GM18909 (cell line): ENCODE data around the gene RNF123.

Experiments used
- ATAC-seq: cut with Tn5 transposase; IDR thresholded peaks from one replicate; pipeline ENCODE4 v1.9.1; 2021; ENCODE audit warnings: mild to moderate bottlenecking; ENCODE audit not compliant: unreplicated experiment, poor library complexity

The RNF123 gene

GRCh38 chr3:49689046-49689907, at the start of gene RNF123, which contains the start of gene MST1:
TSS of gene RNF123 (plus strand) at chr3:49689557. CDS start at chr3:49691166, 1,609 bp downstream.
TSS of gene MST1 (minus strand) at chr3:49689474. CDS start at chr3:49688691, 783 bp downstream.
- peak; percentile 60 for ATAC-seq

DNA sequence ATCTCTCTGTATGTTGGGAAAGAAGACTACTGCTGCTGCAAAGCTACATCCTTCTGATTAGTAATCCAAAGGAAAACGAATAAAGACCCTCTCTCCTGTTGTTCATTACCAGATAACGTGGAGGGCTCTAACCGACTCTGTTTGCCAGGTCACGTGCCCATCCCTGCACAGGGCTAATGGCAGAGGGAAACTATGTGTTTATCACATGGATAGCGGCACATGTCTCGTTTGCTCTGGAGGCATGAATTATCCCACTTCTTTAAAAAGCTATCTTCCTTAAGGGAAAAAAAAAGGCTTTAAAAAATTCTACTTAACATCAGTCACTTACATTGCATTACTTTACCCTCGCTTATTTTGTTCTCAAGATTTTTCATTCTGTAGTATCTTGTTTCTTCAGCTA, 48.1 kb upstream of the RNF123 start:
- ATAC-seq: no peak

GRCh38 chr3:49641921-49642707, 47.2 kb upstream of the RNF123 start:
- ATAC-seq: no peak

DNA sequence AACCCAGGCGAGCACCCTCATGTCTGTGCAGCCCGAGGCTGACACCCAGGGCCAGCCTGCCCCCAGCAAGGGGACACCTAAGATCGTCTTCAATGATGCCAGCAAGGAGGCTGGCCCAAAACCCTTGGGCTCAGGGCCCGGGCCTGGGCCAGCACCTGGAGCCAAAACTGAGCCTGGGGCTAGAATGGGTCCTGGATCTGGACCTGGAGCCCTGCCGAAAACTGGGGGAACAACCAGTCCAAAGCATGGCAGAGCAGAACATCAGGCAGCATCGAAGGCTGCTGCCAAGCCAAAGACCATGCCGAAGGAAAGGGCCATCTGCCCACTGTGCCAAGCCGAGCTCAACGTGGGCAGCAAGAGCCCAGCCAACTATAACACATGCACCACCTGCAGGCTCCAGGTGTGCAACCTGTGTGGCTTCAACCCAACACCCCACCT, 46.6 kb upstream of the RNF123 start:
- ATAC-seq: no peak

- no peak for ATAC-seq
Measured at GRCh38 chr3:49644684-49645083, 44.7 kb upstream of the RNF123 start.

DNA sequence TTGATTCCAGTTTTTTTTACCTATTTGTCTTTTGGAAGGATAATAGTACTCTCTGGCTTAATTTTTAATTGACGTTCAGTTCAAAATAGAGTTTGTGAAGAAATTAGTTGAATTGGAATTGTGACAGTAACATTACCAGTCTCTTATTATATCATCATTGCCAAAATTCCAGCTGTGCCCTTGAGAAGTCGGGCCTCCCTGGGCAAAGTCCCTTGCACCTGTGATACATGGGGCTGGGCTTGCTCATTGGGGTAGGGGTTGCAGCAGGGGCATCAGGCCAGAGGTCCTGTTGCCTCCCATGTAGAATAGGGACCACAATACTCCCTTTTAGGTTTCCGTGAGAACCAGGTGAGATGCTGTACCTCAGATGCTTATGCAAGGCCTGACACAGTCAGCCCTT, 43.1 kb upstream of the RNF123 start:
- ATAC-seq: no peak

- ATAC-seq: no peak
Measured at GRCh38 chr3:49647741-49648140, 41.6 kb upstream of the RNF123 start.

GRCh38 chr3:49648354-49649019, 40.9 kb upstream of the RNF123 start:
- ATAC-seq: no peak

- ATAC-seq: no peak
Measured at GRCh38 chr3:49649576-49649975, 39.8 kb upstream of the RNF123 start.

DNA sequence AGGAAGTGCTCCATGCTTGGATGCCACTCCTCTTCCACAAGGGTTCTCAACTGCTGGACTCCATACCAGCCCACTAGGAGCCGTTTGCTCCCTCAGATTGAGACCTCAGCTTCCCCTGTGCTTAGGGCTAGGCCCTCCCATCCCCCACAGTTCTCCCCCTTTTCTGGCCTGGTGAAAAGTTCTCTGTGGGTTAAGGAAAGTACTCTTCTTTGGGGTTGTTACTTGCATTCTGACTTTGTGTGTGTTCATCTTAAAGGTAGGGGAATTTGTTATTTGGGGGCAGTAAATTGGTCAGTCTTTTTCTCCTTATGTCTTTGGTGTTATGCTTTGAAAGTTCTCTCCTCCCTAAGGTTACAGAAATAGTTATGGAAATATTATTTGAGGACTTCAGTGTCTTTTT, 39.2 kb upstream of the RNF123 start:
- ATAC-seq: no peak

- ATAC-seq: no peak
Measured at GRCh38 chr3:49650637-49651036, 38.7 kb upstream of the RNF123 start.

DNA sequence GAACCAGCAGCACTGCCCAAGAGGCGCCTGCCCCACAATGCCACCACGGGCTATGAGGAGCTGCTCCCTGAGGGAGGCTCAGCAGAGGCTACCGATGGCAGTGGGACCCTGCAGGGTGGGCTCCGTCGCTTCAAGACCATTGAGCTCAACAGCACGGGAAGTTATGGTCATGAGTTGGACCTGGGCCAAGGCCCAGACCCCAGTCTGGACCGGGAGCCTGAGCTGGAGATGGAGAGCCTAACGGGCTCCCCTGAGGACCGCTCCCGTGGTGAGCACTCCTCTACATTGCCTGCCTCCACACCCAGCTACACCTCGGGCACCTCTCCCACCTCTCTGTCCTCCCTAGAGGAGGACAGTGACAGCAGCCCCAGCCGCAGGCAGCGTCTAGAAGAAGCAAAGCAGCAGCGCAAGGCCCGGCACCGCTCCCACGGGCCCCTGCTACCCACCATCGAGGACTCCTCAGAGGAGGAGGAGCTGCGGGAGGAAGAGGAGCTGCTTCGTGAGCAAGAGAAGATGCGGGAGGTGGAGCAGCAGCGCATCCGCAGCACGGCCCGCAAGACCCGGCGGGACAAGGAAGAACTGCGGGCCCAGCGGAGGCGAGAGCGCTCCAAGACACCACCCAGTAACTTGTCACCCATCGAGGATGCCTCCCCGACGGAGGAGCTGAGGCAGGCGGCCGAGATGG, 37.0 kb upstream of the RNF123 start:
- no peak for ATAC-seq

- ATAC-seq: no peak
Measured at GRCh38 chr3:49652903-49653415, 36.4 kb upstream of the RNF123 start.

GRCh38 chr3:49653621-49654020, 35.7 kb upstream of the RNF123 start:
- no peak for ATAC-seq

DNA sequence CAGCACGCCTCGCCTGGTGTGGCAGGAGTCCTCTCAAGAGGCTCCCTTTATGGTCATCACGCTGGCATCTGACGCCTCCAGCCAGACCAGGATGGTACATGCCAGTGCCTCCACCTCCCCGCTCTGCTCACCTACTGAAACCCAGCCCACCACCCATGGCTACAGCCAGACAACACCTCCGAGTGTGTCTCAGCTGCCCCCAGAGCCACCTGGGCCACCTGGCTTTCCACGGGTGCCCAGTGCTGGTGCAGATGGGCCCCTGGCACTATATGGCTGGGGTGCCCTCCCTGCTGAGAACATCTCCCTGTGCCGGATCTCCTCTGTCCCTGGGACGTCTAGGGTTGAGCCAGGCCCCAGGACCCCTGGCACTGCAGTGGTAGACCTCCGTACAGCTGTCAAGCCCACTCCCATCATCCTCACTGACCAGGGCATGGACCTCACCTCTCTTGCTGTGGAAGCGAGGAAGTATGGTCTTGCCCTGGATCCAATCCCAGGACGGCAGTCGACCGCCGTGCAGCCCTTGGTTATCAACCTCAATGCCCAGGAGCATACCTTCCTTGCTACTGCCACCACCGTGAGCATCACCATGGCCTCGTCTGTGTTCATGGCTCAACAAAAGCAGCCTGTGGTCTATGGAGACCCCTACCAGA, 35.1 kb upstream of the RNF123 start:
- ATAC-seq: no peak

DNA sequence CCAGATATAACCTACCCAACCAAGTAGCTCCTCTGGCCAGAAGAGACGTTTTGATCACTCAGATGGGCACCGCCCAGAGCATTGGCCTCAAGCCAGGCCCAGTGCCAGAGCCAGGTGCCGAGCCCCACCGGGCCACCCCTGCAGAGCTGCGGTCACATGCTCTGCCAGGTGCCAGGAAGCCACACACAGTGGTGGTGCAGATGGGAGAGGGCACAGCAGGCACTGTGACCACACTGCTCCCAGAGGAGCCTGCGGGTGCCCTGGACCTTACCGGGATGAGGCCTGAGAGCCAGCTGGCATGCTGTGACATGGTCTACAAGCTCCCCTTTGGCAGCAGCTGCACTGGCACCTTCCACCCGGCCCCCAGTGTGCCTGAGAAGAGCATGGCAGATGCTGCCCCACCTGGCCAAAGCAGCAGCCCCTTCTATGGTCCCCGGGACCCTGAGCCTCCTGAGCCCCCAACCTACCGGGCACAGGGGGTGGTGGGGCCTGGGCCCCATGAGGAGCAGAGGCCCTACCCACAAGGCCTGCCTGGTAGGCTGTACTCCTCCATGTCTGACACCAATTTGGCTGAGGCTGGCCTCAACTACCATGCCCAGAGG, 34.3 kb upstream of the RNF123 start:
- no peak for ATAC-seq

- no peak for ATAC-seq
Measured at GRCh38 chr3:49655731-49656285, 33.5 kb upstream of the RNF123 start.

DNA sequence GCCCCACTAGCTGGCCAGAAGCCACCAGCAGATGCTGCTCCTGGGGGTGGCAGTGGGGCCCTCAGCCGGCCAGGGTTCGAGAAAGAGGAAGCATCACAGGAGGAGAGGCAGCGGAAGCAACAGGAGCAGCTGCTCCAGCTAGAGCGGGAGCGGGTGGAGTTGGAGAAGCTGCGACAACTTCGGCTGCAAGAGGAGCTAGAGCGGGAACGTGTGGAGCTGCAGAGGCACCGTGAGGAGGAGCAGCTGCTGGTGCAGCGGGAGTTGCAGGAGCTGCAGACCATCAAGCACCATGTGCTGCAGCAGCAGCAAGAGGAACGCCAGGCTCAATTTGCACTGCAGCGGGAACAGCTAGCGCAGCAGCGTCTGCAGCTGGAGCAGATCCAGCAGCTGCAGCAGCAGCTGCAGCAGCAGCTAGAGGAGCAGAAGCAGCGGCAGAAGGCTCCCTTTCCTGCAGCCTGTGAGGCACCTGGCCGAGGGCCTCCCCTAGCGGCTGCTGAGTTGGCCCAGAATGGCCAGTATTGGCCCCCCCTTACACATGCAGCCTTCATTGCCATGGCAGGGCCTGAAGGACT, 32.7 kb upstream of the RNF123 start:
- ATAC-seq: no peak
